Measurements from ENCODE around the gene SLC17A9. TPM values are rescaled to one million over a fixed set of nuclear protein-coding genes. Genes with fewer than 3 reads are reported as not detected.

SLC17A9 gene
- 1.7 TPM for polyA plus RNA-seq (ENCODE audit: insufficient read length)

- no peak for DNase-seq
Measured at GRCh38 chr20:62952373-62952967, at the start of gene SLC17A9. TSS of gene SLC17A9 (plus strand) at chr20:62952709. CDS start at chr20:62952831, 122 bp downstream.

- no peak for DNase-seq
Measured at GRCh38 chr20:62902926-62903615, 49.4 kb upstream of the SLC17A9 start.

- DNase-seq = no peak
Measured at GRCh38 chr20:62905536-62906117, 46.9 kb upstream of the SLC17A9 start.

GRCh38 chr20:62906209-62906608 is 46.3 kb upstream of the SLC17A9 start:
- DNase-seq = no peak

GRCh38 chr20:62906647-62907375 is 45.7 kb upstream of the SLC17A9 start:
- no peak for DNase-seq

- no peak for DNase-seq
Measured at GRCh38 chr20:62907384-62908317, 44.9 kb upstream of the SLC17A9 start.

GRCh38 chr20:62908971-62909791 is 43.3 kb upstream of the SLC17A9 start:
- DNase-seq = no peak

GRCh38 chr20:62910217-62910766 is 42.2 kb upstream of the SLC17A9 start:
- DNase-seq = no peak

GRCh38 chr20:62910777-62911497 is 41.6 kb upstream of the SLC17A9 start:
- no peak for DNase-seq

- no peak for DNase-seq
Measured at GRCh38 chr20:62911701-62912280, 40.7 kb upstream of the SLC17A9 start.

- no peak for DNase-seq
Measured at GRCh38 chr20:62913043-62913630, 39.4 kb upstream of the SLC17A9 start.

- DNase-seq = no peak
Measured at GRCh38 chr20:62914436-62914835, 38.1 kb upstream of the SLC17A9 start.

GRCh38 chr20:62914970-62915457 is 37.5 kb upstream of the SLC17A9 start:
- DNase-seq = peak; percentile 30

GRCh38 chr20:62916703-62917476 is 35.6 kb upstream of the SLC17A9 start:
- no peak for DNase-seq

GRCh38 chr20:62917720-62918119 is 34.8 kb upstream of the SLC17A9 start:
- no peak for DNase-seq

- DNase-seq = no peak
Measured at GRCh38 chr20:62918147-62918546, 34.4 kb upstream of the SLC17A9 start.

- DNase-seq = no peak
Measured at GRCh38 chr20:62918831-62919230, 33.7 kb upstream of the SLC17A9 start.

- no peak for DNase-seq
Measured at GRCh38 chr20:62920039-62920645, 32.4 kb upstream of the SLC17A9 start.

Data from hindlimb muscle (tissue), 1 donor.